Measurements from ENCODE around the gene ACVRL1.

DNA sequence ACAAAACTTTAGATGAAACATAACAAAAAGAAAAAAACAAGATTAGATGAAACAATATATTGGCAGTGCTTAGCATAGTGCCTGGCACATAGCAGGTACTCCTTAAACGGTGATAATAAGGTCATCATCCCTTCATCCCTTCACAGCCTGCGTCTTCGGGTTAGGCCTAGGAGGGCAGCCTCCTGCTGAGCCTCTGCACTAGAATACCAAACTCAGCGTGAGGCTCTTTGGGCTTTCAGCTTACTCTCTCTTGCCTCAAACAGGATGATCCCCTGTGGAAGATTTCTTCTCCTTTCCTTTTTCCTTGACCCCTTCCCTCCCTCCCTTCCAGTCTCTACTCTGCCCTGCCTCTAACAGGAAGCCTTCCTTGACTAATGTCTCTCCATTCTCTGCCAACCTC lies 44.4 kb upstream of the ACVRL1 start:
- TF ChIP-seq, protein P1, sequence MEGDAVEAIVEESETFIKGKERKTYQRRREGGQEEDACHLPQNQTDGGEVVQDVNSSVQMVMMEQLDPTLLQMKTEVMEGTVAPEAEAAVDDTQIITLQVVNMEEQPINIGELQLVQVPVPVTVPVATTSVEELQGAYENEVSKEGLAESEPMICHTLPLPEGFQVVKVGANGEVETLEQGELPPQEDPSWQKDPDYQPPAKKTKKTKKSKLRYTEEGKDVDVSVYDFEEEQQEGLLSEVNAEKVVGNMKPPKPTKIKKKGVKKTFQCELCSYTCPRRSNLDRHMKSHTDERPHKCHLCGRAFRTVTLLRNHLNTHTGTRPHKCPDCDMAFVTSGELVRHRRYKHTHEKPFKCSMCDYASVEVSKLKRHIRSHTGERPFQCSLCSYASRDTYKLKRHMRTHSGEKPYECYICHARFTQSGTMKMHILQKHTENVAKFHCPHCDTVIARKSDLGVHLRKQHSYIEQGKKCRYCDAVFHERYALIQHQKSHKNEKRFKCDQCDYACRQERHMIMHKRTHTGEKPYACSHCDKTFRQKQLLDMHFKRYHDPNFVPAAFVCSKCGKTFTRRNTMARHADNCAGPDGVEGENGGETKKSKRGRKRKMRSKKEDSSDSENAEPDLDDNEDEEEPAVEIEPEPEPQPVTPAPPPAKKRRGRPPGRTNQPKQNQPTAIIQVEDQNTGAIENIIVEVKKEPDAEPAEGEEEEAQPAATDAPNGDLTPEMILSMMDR (IDR thresholded peaks at IDR 0.05) = no peak
- no peak for TF ChIP-seq EZH2 (IDR thresholded peaks at IDR 0.05; ENCODE audit: borderline replicate concordance, insufficient read depth, low read depth, low read length, poor library complexity, severe bottlenecking)

All from B cell (primary cell).